K562 (cell line): ENCODE measurements around the gene IP6K2. TPM values are rescaled to one million over a fixed set of nuclear protein-coding genes. Genes with fewer than 3 reads are reported as not detected.

Experiments used
- ATAC-seq: fragments of 200-7000 bp; cut with Tn5 transposase; 3 replicates; pipeline ENCODE4 v1.9.1; 2020; ENCODE audit warnings: moderate library complexity
- BruUV-seq: library from RNA; stranded (reverse); fragments of 400-500 nt; replicated peaks from 2 replicates; lab custom pipeline; 2021; lab: Mats Ljungman, UMichigan
- CTCF ChIA-PET: fragments of 300-600 bp; formaldehyde crosslinking; extraction: SDS; loops from one replicate; lab custom pipeline; 2021; ENCODE audit warnings: low intra/inter-chr PET ratio; lab: Yijun Ruan, JAX
- POLR2A ChIA-PET: fragments of 300-600, 350-650 bp; sonication (Branson Sonifier 250); formaldehyde crosslinking; extraction: SDS; loops from one replicate; lab custom pipeline; 2021; ENCODE audit warnings: antibody characterized with exemption, inconsistent platforms; lab: Yijun Ruan, JAX
- DNase-seq, 4 experiments: peaks; one replicate each; pipeline versions ENCODE4 v3.0.0 to v3.0.0-alpha.2; 2011 to 2018; ENCODE audit warnings: low spot score in 3 of 4, mixed read lengths in 3 of 4; ENCODE audit errors: extremely low read depth in 1 of 4
- FAIRE-seq: peaks from 2 replicates; lab custom pipeline; 2011; peaks lifted over from hg19 to GRCh38; lab: Jason Lieb, UNC
- H2AFZ ChIP-seq: 2 replicates; pipeline ENCODE4 v1.6.0; 2011; ENCODE audit warnings: low read depth, low read length, control low read depth, inconsistent platforms
- H3K27ac ChIP-seq: fragments of 200-600 bp; 3 replicates; pipeline ENCODE4 v1.8.0; 2011; ENCODE audit warnings: low read depth, mild to moderate bottlenecking, control low read depth, inconsistent platforms, low read length, moderate library complexity, mixed read lengths; ENCODE audit errors: extremely low read depth
- H3K27me3 ChIP-seq, 2 experiments: fragments of 300-600 bp in 1 of 2; 2 replicates in 1 of 2; 3 replicates in 1 of 2; pipeline versions ENCODE4 v1.6.0 to v1.8.0; 2011; ENCODE audit warnings: inconsistent platforms in 2 of 2, low read length in 2 of 2, mild to moderate bottlenecking in 1 of 2, mixed read lengths in 1 of 2, moderate library complexity in 1 of 2; ENCODE audit not compliant: control insufficient read depth in 2 of 2, insufficient read depth in 2 of 2
- H3K36me3 ChIP-seq: fragments of 300-600 bp; 3 replicates; pipeline ENCODE4 v1.8.0; 2011; ENCODE audit warnings: mild to moderate bottlenecking, low read length, inconsistent platforms; ENCODE audit not compliant: control insufficient read depth, insufficient read depth
- H3K4me1 ChIP-seq, 2 experiments: fragments of 200-600 bp in 1 of 2; replicated peaks in 1 of 2; 2 replicates in 1 of 2; 3 replicates in 1 of 2; pipeline versions ENCODE4 v1.5.1 to v1.8.0; 2011; ENCODE audit warnings: inconsistent platforms in 2 of 2, low read length in 2 of 2, mild to moderate bottlenecking in 1 of 2, mixed read lengths in 1 of 2, moderate library complexity in 1 of 2; ENCODE audit not compliant: control insufficient read depth in 2 of 2, insufficient read depth in 2 of 2
- H3K4me2 ChIP-seq: 2 replicates; pipeline ENCODE4 v1.6.1; 2011; ENCODE audit warnings: low read length, control low read depth, inconsistent platforms, mixed read lengths; ENCODE audit not compliant: insufficient read depth
- H3K4me3 ChIP-seq: fragments of 200-600 bp; sonication (generic), shearing (Covaris generic); 2 replicates; pipeline ENCODE4 v1.5.1; 2016; ENCODE audit warnings: control low read depth, inconsistent platforms
- H3K79me2 ChIP-seq: fragments of 200-600 bp; 3 replicates; pipeline ENCODE4 v1.8.0; 2011; ENCODE audit warnings: low read length, inconsistent platforms; ENCODE audit not compliant: control insufficient read depth, insufficient read depth
- H3K9ac ChIP-seq, 2 experiments: 2 replicates each; pipeline versions ENCODE4 v1.6.0 to v1.6.1; 2011; ENCODE audit warnings: low read depth in 2 of 2, low read length in 2 of 2, control low read depth in 1 of 2, inconsistent platforms in 1 of 2, mild to moderate bottlenecking in 1 of 2, mixed read lengths in 1 of 2; ENCODE audit not compliant: insufficient read depth in 1 of 2
- H3K9me1 ChIP-seq: one replicate; pipeline ENCODE4 v1.6.0; 2011; ENCODE audit warnings: inconsistent platforms, mild to moderate bottlenecking, low read length, moderate library complexity; ENCODE audit not compliant: control insufficient read depth, insufficient read depth
- H3K9me3 ChIP-seq: replicated peaks from 2 replicates; pipeline ENCODE4 v1.5.1; 2011; ENCODE audit warnings: low read depth, low read length, inconsistent platforms; ENCODE audit not compliant: control insufficient read depth, insufficient read depth
- H4K20me1 ChIP-seq: replicated peaks from 2 replicates; pipeline ENCODE4 v1.6.1; 2011; ENCODE audit warnings: low read length, inconsistent platforms, mixed read lengths; ENCODE audit not compliant: control insufficient read depth, insufficient read depth
- BCL6 ChIP-seq: fragments of 250-450 bp; sonication (Bioruptor Pico); IDR thresholded peaks from 2 replicates; pipeline ENCODE4 v1.4.0; 2020
- DPF2 ChIP-seq: fragments of 450-650 bp; IDR thresholded peaks from 2 replicates; pipeline ENCODE4 v1.6.1; 2016
- FOXP1 ChIP-seq: sonication (generic); formaldehyde crosslinking; IDR thresholded peaks from 2 replicates; pipeline ENCODE4 v1.8.0; 2022; ENCODE audit warnings: mild to moderate bottlenecking, missing genetic modification reagents
- GTF2E2 ChIP-seq: fragments of 200-800 bp; sonication (Bioruptor generic); IDR thresholded peaks from 2 replicates; pipeline ENCODE4 v1.6.1; 2016; ENCODE audit warnings: missing genetic modification characterization, missing compliant biosample characterization
- ZBTB34 ChIP-seq: fragments of 250-450 bp; sonication (Bioruptor Pico); IDR thresholded peaks from 2 replicates; pipeline ENCODE4 v1.8.0; 2021; ENCODE audit warnings: mild to moderate bottlenecking, moderate library complexity
- ZNF212 ChIP-seq: fragments of 450-650 bp; formaldehyde crosslinking; IDR thresholded peaks from 2 replicates; pipeline ENCODE4 v1.4.0; 2020; ENCODE audit warnings: mild to moderate bottlenecking
- ZNF217 ChIP-seq: sonication (generic); formaldehyde crosslinking; IDR thresholded peaks from 2 replicates; pipeline ENCODE4 v1.8.0; 2022; ENCODE audit warnings: mild to moderate bottlenecking, missing genetic modification reagents
- ZNF280B ChIP-seq: fragments of 250-450 bp; sonication (Bioruptor Pico); IDR thresholded peaks from 2 replicates; pipeline ENCODE4 v1.5.1; 2021; ENCODE audit warnings: mild to moderate bottlenecking
- ZNF551 ChIP-seq: fragments of 250-450 bp; sonication (Bioruptor Pico); IDR thresholded peaks from 2 replicates; pipeline ENCODE4 v1.5.0; 2021; ENCODE audit warnings: mild to moderate bottlenecking, moderate library complexity
- ZNF584 ChIP-seq: fragments of 200-800 bp; sonication (Bioruptor generic); IDR thresholded peaks from 2 replicates; pipeline ENCODE4 v1.6.1; 2016; ENCODE audit warnings: low read depth, mild to moderate bottlenecking, missing genetic modification characterization, missing compliant biosample characterization
- ZNF79 ChIP-seq: fragments of 250-450 bp; sonication (Bioruptor Pico); IDR thresholded peaks from 2 replicates; pipeline ENCODE4 v1.4.0; 2020; ENCODE audit warnings: low read depth, mild to moderate bottlenecking, moderate library complexity
- WGBS: fragments of 100-300 bp; shearing (Covaris generic); methylation state at CpG from one replicate; pipeline ENCODE4 v1.1.6; 2016; ENCODE audit warnings: low coverage, mixed read lengths; ENCODE audit not compliant: insufficient coverage; ENCODE audit errors: missing lambda C conversion rate; 5-methylcytosine and 5-hydroxymethylcytosine counted together
- in situ Hi-C: fragments of 300-500 bp; cut with MboI; formaldehyde crosslinking; loops from 4 replicates; pipeline ENCODE4 v1.15.0; 2018; ENCODE audit warnings: inconsistent platforms, mixed read lengths
- intact Hi-C: fragments of 100-400 bp; cut with micrococcal nuclease; formaldehyde crosslinking; loops from 2 replicates; pipeline ENCODE4 v1.14.2; 2022
- polyA plus RNA-seq, 8 experiments: library from polyadenylated mRNA; depleted of rRNA in 4 of 8; stranded (reverse) in 5 of 8; unstranded in 3 of 8; fragments of >200 nt; fragmentation: Nextera tagmentation in 2 of 8; fragmentation: Illumina TruSeq in 1 of 8; extraction: Ambion mirVana in 2 of 8; extraction: Trizol in 1 of 8; gene quantifications; 2 replicates each; pipeline versions ENCODE4 v1.2.1 to v1.2.3, GENCODE V29; 2011 to 2014; ENCODE audit warnings: inconsistent platforms in 1 of 8, missing spikeins in 1 of 8
- total RNA-seq, 7 experiments: library from RNA; depleted of rRNA in 6 of 7; stranded (reverse); fragments of >200 nt in 6 of 7; fragmentation: Illumina TruSeq in 2 of 7; extraction: Trizol in 2 of 7; gene quantifications; 2 replicates each; pipeline versions ENCODE4 v1.2.1 to v1.2.3, GENCODE V29; 2011 to 2021; ENCODE audit warnings: low replicate concordance in 1 of 7

IP6K2 gene
- total and polyA plus RNA-seq, 9 of the 15 experiments (the other 6 are each of a cell fraction or from before 2014, with no cell fraction given) = 19.6 to 78.1 (median 48.0) TPM

- TF ChIP-seq ZNF212 = no peak
These were observed 18.1 kb downstream of the IP6K2 start (continued) for GRCh38 chr3:48698891-48699290.

- Histone ChIP-seq H2AFZ (no peak overlapping the region), H3K27me3 (no peaks in the 10 kb centered on the region), H3K4me2 (no peak overlapping the region), H3K36me3 (peaks cover 63% of the 10 kb centered on the region), H3K9ac (no peak overlapping the region), H4K20me1 (no peaks in the 10 kb centered on the region; the same call in 1 of the 2 replicates), H3K27ac (no peak overlapping the region), H3K4me3 (no peak overlapping the region), H3K4me1 (0 out of 5 replicates have a peak, but pooled peaks cover 0 to 4% of the 10 kb centered on the region in 2 experiments), H3K9me3 (no peaks in the 10 kb centered on the region), H3K79me2 (peaks cover 69% of the 10 kb centered on the region), H3K9me1 (no peaks in the 10 kb centered on the region)
- TF ChIP-seq DPF2 (no peak), ZNF79 (CRISPR knock-in tag) (no peak), FOXP1 (CRISPR knock-in tag) (no peak), ZNF217 (CRISPR knock-in tag) (no peak), ZNF551 (CRISPR knock-in tag) (no peak), ZNF584 (CRISPR knock-in tag) (no peak), BCL6 (CRISPR knock-in tag) (no peak), GTF2E2 (no peak), ZNF280B (CRISPR knock-in tag) (no peak), ZBTB34 (CRISPR knock-in tag) (no peak)
- WGBS = 91% methylated on average over 3 of the region's 3 CpGs
- FAIRE-seq = no peak
- POLR2A ChIA-PET = interaction anchor here (0.8 to 1.7 kb wide), 4 partner anchors 8 to 12 kb away, joined by 3 to 5 read pairs (median 4); no protein-coding TSS in a partner anchor
- CTCF ChIA-PET = no interaction called here
- DNase-seq = no peak
- no TSS peak for BruUV-seq
- in situ Hi-C loops (no loop called here), intact Hi-C loops (no loop called here)
- peak; percentile 61; the same call in 2 of the 3 replicates for ATAC-seq
These were observed 19.1 kb downstream of the IP6K2 start for GRCh38 chr3:48697952-48698351.
